Measurements from ENCODE around the gene OR4F6.

OR4F6 gene

DNA sequence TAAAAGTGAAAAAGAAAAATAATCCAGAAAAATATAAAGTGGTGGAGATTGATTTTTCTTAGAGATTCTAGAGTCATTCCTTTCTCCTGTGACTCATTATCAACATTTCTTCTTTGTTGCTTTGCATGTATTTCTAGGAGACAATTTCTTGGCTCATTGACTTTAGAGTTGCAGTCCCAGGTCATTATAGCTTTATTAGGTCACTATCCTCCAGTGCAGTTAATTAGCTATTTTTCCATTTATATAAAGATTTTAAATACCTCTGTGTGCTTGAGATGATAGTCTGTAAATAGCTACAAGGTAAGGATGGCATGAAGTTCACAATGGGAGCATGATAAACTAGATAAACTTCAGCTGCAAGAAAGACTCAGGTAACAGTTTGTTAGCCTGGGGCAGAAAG lies 8.6 kb downstream of the OR4F6 start, which contains the start of gene OR4F15:
Gene OR4F15 (plus strand): TSS at position 301 of the 400 bp plus-strand sequence. CDS start 5,985 bp downstream, outside the sequence.
- H3K4me3 ChIP-seq (ENCODE audit: severe bottlenecking), result no peak within 1 kb of the TSS
- H3K36me3 ChIP-seq (ENCODE audit: low read depth), result no peaks in the 10 kb centered on the region
- no peak for TF ChIP-seq CTCF (IDR thresholded peaks at IDR 0.05; ENCODE audit: poor library complexity, severe bottlenecking)
- no peak within 1 kb of the TSS for H3K27ac ChIP-seq (ENCODE audit: poor library complexity, severe bottlenecking)
- DNase-seq (ENCODE audit: low spot score), result no peak
- H3K4me1 ChIP-seq (ENCODE audit: insufficient read depth, poor library complexity, severe bottlenecking), result no peaks in the 10 kb centered on the region
- H3K9me3 ChIP-seq (ENCODE audit: severe bottlenecking), result no peaks in the 10 kb centered on the region
- peaks cover 49% of the 10 kb centered on the region for H3K27me3 ChIP-seq (ENCODE audit: insufficient read depth, poor library complexity, severe bottlenecking)
- no peak for ATAC-seq (ENCODE audit: low read depth)

DNA sequence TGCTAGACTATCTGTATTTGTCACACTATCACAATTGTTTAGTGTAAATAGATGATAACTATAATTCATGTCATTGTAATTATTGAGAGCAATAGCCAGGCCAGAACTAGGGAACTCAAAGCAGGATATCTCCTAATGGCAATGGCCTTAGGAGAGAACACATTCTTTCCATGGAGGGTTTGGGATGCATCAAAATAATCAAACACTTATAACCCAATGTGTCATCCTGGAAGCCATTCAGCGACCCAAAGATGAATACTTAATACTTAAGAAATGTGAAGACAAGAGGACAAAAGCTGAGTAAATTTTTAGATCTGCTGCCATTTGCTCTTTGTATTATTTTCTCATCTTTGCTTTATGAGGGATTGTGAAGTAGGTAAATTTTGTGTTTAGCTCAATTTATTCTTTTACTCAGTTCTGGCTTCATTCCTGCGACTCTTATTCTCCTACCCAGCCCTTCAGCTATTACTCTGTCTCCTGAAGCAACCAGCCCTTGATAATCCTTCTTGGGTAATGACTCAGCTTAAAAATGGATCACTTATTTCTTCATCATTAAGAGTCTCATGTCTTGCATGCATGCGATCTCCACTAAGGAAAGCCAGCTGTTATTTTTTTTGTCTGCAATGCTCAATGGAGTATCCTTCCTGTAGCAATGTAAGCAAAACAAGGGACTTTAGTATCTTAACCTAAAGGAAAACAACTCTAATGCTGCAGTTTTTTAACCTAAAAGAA lies 10.7 kb downstream of the OR4F6 start:
- TF ChIP-seq CTCF (IDR thresholded peaks at IDR 0.05; ENCODE audit: poor library complexity, severe bottlenecking), result no peak
- DNase-seq (ENCODE audit: low spot score), result no peak
- no peak for ATAC-seq (ENCODE audit: low read depth)

DNA sequence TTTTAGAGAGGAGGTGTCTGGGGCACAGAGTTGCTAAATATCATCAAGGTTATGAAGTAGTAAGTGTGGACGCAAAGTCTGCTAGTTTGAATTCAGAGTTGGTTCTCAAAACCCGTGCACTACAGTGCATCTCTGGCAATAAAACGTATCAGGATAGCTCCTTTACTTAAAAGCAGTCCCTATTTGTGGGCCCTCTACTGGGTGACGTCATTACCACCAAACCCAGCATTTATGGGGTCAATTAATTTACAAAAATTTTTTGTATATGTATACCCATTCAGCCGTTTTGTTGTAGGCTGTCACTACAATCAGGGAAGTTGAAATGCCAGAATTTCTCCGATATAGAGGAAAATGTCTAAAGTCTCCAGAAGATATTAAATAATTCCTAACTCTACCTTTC lies 17.5 kb downstream of the OR4F6 start:
- Histone ChIP-seq H3K36me3 (ENCODE audit: low read depth) (no peaks in the 10 kb centered on the region), H3K27me3 (ENCODE audit: insufficient read depth, poor library complexity, severe bottlenecking) (peaks cover 48% of the 10 kb centered on the region), H3K9me3 (ENCODE audit: severe bottlenecking) (no peaks in the 10 kb centered on the region), H3K4me3 (ENCODE audit: severe bottlenecking) (no peak overlapping the region), H3K4me1 (ENCODE audit: insufficient read depth, poor library complexity, severe bottlenecking) (no peaks in the 10 kb centered on the region), H3K27ac (ENCODE audit: poor library complexity, severe bottlenecking) (no peak overlapping the region)
- no peak for TF ChIP-seq CTCF (IDR thresholded peaks at IDR 0.05; ENCODE audit: poor library complexity, severe bottlenecking)
- DNase-seq (ENCODE audit: low spot score) (no peak), ATAC-seq (ENCODE audit: low read depth) (no peak)

More for the DNA sequence above, 10.7 kb downstream of the OR4F6 start:
- H3K27me3 ChIP-seq (ENCODE audit: insufficient read depth, poor library complexity, severe bottlenecking), result peaks cover 59% of the 10 kb centered on the region
- H3K4me1 ChIP-seq (ENCODE audit: insufficient read depth, poor library complexity, severe bottlenecking), result no peaks in the 10 kb centered on the region
- no peak overlapping the region for H3K4me3 ChIP-seq (ENCODE audit: severe bottlenecking)
- H3K36me3 ChIP-seq (ENCODE audit: low read depth), result no peaks in the 10 kb centered on the region
- no peak overlapping the region for H3K27ac ChIP-seq (ENCODE audit: poor library complexity, severe bottlenecking)
- H3K9me3 ChIP-seq (ENCODE audit: severe bottlenecking), result no peaks in the 10 kb centered on the region

DNA sequence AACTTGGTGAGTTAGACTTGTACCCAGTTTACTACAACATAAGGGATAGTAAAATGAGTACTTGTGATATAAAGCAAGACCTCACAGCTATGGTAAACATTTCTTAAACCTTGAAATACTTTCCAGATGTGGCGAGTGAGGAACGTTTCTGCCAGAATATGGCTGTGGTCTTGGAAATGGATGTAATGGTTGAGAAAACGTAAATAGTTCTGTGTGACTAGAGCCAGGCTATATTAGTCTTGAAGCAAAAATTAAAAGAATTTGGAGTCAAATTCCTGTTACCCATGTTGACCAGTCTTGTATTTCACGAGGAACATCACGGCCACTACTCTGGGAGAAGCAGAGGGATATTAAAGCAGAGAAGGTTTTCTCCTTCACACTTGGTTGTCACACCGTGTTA lies 23.9 kb downstream of the OR4F6 start:
- Histone ChIP-seq H3K4me3 (ENCODE audit: severe bottlenecking) (no peak overlapping the region), H3K27ac (ENCODE audit: poor library complexity, severe bottlenecking) (no peak overlapping the region), H3K9me3 (ENCODE audit: severe bottlenecking) (no peaks in the 10 kb centered on the region), H3K36me3 (ENCODE audit: low read depth) (no peaks in the 10 kb centered on the region), H3K27me3 (ENCODE audit: insufficient read depth, poor library complexity, severe bottlenecking) (peaks cover 57% of the 10 kb centered on the region), H3K4me1 (ENCODE audit: insufficient read depth, poor library complexity, severe bottlenecking) (no peaks in the 10 kb centered on the region)
- ATAC-seq (ENCODE audit: low read depth) (no peak), DNase-seq (ENCODE audit: low spot score) (no peak)
- TF ChIP-seq CTCF (IDR thresholded peaks at IDR 0.05; ENCODE audit: poor library complexity, severe bottlenecking), result no peak

- Histone ChIP-seq H3K4me3 (ENCODE audit: severe bottlenecking) (no peak overlapping the region), H3K36me3 (ENCODE audit: low read depth) (no peaks in the 10 kb centered on the region), H3K9me3 (ENCODE audit: severe bottlenecking) (no peaks in the 10 kb centered on the region), H3K4me1 (ENCODE audit: insufficient read depth, poor library complexity, severe bottlenecking) (no peaks in the 10 kb centered on the region), H3K27ac (ENCODE audit: poor library complexity, severe bottlenecking) (no peak overlapping the region), H3K27me3 (ENCODE audit: insufficient read depth, poor library complexity, severe bottlenecking) (peaks cover 52% of the 10 kb centered on the region)
- DNase-seq (ENCODE audit: low spot score) (no peak), ATAC-seq (ENCODE audit: low read depth) (no peak)
- no peak for TF ChIP-seq CTCF (IDR thresholded peaks at IDR 0.05; ENCODE audit: poor library complexity, severe bottlenecking)
Measured at GRCh38 chr15:101828774-101829173, 25.5 kb downstream of the OR4F6 start.
